Measurements from ENCODE around the gene QPCTL.

The QPCTL gene

DNA sequence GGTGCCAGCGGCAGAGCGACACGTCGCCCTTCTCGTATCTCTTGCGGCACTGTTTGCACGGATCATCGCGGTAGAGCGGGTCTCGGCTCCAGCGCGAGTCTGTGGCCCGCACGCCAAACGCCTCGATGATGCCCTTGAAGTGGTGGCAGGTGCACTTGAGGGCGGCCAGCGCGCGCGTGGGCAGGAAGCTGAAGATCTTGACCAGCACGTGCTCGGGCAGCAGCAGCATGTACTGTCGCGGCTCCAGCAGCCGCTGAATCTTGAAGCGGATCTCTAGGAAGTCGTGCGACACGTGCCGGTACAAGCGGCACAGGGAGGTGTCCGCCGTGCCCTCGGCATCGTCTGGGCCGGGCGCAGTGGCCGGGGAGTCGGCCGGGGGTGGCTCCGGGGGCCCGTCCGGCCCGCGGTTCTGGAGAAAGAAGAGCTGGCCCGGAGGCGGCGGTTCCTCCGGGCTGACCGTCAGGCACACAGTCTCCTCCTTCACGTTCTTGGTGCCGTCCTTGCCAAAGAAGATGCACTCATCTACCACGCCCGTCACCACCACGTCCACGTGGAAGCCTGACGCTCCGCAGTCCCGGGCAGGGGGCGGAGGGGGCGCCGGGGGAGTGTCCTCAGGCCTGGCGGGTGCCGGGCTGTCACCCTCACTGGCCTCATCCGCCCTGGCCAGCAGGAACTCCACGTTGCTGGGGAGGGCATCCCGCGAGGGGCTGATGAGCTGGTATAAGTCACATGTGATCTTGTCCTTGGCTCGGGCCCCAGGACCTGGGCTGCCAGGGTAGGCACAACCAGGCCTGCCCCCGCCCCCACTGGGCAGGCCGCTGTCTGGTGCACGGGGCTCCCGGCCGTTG, 19.6 kb downstream of the QPCTL start:
- no peak overlapping the region for H3K4me3 Mint-ChIP-seq

DNA sequence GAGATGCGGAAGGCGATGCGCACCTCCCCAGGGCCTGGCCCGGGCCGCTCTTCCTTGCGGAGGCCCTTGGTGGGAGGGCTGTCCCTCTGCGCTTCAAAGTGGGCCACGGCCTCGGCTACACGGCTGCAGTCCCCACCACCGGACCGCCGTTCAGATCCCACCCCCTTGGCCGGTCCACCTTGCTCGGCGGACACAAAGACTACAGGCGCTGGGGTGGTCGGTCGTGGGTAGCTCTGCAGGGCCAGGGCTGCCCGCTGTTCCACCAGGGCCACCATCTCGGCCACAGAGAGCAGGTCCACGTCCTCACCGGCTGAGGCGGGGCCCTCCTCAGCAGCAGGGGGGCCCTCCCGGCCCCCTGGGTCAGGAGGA, 20.2 kb downstream of the QPCTL start:
- H3K27me3 Mint-ChIP-seq (ENCODE audit: low read depth, poor library complexity), result no peaks in the 10 kb centered on the region
- no peaks in the 10 kb centered on the region for H3K9me3 Mint-ChIP-seq
- TF ChIP-seq, protein P1, sequence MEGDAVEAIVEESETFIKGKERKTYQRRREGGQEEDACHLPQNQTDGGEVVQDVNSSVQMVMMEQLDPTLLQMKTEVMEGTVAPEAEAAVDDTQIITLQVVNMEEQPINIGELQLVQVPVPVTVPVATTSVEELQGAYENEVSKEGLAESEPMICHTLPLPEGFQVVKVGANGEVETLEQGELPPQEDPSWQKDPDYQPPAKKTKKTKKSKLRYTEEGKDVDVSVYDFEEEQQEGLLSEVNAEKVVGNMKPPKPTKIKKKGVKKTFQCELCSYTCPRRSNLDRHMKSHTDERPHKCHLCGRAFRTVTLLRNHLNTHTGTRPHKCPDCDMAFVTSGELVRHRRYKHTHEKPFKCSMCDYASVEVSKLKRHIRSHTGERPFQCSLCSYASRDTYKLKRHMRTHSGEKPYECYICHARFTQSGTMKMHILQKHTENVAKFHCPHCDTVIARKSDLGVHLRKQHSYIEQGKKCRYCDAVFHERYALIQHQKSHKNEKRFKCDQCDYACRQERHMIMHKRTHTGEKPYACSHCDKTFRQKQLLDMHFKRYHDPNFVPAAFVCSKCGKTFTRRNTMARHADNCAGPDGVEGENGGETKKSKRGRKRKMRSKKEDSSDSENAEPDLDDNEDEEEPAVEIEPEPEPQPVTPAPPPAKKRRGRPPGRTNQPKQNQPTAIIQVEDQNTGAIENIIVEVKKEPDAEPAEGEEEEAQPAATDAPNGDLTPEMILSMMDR (IDR thresholded peaks at IDR 0.05), result no peak
- no peak overlapping the region for H3K4me3 Mint-ChIP-seq
- DNase-seq, result no peak
- peaks cover 46% of the 10 kb centered on the region for H3K4me1 Mint-ChIP-seq
- H3K36me3 Mint-ChIP-seq (ENCODE audit: low read depth), result peaks cover 22% of the 10 kb centered on the region
- no peak overlapping the region for H3K27ac Mint-ChIP-seq

More for the DNA sequence above, 19.6 kb downstream of the QPCTL start:
- peaks cover 22% of the 10 kb centered on the region for H3K36me3 Mint-ChIP-seq (ENCODE audit: low read depth)
- TF ChIP-seq, protein P1 (IDR thresholded peaks at IDR 0.05), result no peak
- H3K27me3 Mint-ChIP-seq (ENCODE audit: low read depth, poor library complexity), result no peaks in the 10 kb centered on the region
- DNase-seq, result no peak
- H3K9me3 Mint-ChIP-seq, result no peaks in the 10 kb centered on the region
- H3K27ac Mint-ChIP-seq, result no peak overlapping the region
- peaks cover 48% of the 10 kb centered on the region for H3K4me1 Mint-ChIP-seq

DNA sequence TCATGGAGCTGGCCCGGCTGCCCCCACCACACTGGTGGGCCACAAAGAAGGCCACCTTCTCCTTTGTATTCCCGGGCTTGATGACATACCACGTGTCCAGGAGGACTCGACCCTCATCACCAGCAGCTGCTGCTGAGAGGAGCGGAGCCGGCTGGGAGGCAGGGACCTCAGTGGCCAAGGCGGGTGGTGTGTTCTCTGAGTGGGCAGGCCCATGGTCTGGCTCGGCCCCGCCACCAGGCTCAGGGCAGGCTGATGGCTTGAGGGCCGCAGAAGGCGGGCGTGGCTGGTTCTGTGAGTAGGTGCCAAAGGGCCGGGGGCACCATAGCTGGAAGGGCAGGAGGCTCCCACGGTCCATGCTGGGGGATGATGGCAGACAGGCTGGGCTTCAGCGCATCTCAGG, 20.7 kb downstream of the QPCTL start:
- TF ChIP-seq, protein P1 (IDR thresholded peaks at IDR 0.05), result no peak
- Mint-ChIP-seq H3K27ac (no peak overlapping the region), H3K4me1 (peaks cover 51% of the 10 kb centered on the region), H3K4me3 (no peak overlapping the region), H3K9me3 (no peaks in the 10 kb centered on the region), H3K27me3 (ENCODE audit: low read depth, poor library complexity) (no peaks in the 10 kb centered on the region), H3K36me3 (ENCODE audit: low read depth) (peaks cover 22% of the 10 kb centered on the region)
- DNase-seq, result no peak

DNA sequence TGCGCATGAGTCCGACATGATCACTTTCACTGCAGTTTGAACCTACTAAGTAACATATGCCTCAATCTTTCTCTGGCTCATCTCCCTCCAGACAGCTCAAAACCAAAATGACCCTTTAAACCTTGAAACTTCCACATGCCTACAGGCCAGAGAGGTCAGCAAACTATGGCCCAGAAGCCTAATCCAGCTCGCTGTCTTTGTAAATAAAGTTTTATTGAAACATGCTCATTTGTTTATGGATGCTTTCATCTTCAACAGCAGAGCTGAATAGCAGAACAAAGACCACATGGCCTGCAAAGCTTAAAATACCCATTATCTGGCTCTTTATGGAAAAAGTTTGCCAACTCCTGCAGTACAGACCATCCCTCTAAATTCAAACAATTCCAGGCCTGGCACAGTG, 22.7 kb downstream of the QPCTL start:
- TF ChIP-seq, protein P1 (IDR thresholded peaks at IDR 0.05), result no peak
- Mint-ChIP-seq H3K27me3 (ENCODE audit: low read depth, poor library complexity) (no peaks in the 10 kb centered on the region), H3K27ac (no peak overlapping the region), H3K4me1 (peaks cover 59% of the 10 kb centered on the region), H3K9me3 (no peaks in the 10 kb centered on the region), H3K4me3 (peak overlapping the region; percentile 35), H3K36me3 (ENCODE audit: low read depth) (peaks cover 23% of the 10 kb centered on the region)
- DNase-seq, result no peak

DNA sequence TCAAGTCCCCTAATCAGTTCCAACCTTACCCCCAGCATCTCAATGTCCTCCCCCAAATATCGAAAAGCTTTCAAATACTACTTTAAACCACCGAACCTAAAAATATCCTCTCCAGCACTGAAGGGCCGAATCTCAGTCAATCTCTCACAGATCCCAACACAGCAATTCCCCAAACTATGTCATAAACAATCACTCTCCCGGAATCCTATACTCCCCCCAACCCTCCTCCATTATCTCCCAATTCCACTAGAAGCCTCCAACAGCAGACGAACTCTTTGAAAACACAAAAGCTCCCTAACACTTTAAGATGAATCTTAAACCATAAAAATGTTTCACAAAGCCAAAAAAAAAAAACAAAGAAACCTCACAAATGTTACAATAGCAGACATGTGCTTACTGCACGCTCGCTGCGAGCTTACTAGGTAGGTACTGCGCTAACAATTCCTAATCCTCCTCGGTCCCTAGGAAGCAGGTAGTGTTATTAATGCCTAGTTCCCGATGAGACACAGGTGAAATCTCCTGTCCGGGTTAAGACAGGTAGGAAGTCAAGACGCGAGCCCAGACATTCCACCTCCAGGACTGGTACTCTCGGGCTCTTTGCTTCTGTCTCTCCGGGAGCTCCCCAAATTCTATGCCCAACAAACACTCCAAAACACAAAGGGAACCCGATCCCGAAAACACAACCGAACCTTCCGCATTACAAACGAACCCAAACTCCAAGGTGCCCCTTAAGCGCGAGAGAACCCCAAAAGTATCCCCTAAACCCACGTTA, 24.1 kb downstream of the QPCTL start:
- H3K27me3 Mint-ChIP-seq (ENCODE audit: low read depth, poor library complexity), result no peaks in the 10 kb centered on the region
- H3K9me3 Mint-ChIP-seq, result no peaks in the 10 kb centered on the region
- H3K36me3 Mint-ChIP-seq (ENCODE audit: low read depth), result peaks cover 27% of the 10 kb centered on the region
- peak overlapping the region; percentile 98 for H3K27ac Mint-ChIP-seq
- peak overlapping the region; percentile 85 for H3K4me3 Mint-ChIP-seq
- H3K4me1 Mint-ChIP-seq, result peaks cover 53% of the 10 kb centered on the region
- TF ChIP-seq, protein P1 (IDR thresholded peaks at IDR 0.05), result no peak
- no peak for DNase-seq
